ENCODE data around the gene TTC39B.

DNA sequence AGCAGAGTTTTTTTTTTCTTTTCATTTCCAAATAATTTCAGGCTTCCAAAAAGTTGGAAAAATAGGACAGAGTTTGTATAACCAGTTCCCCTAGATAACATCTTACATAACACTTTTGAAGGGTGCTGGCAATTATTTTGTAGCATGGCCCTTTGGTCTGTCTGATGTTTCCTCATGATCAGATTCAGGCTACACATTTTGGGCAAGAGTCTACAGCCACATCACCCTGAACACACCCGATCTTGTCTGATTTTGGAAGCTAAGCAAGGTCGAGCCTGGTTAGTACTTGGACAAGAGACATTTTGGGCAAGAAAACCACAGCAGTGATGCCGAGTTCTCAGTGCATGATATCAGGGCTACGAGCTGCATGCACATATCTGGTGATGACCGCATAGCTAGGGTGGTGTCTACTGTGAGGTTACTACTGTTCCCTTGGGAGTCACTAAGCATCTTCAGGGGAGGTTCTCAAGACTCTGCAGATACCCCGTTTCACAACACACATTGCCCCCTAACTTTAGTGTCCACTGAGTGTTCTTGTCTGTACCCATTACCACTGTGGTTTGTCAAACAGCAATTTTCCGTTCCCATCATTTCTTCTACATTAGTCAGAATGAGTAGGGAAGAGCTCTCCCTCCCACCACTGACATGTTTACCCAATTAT, 86.2 kb downstream of the TTC39B start:
- TF ChIP-seq, protein P1, sequence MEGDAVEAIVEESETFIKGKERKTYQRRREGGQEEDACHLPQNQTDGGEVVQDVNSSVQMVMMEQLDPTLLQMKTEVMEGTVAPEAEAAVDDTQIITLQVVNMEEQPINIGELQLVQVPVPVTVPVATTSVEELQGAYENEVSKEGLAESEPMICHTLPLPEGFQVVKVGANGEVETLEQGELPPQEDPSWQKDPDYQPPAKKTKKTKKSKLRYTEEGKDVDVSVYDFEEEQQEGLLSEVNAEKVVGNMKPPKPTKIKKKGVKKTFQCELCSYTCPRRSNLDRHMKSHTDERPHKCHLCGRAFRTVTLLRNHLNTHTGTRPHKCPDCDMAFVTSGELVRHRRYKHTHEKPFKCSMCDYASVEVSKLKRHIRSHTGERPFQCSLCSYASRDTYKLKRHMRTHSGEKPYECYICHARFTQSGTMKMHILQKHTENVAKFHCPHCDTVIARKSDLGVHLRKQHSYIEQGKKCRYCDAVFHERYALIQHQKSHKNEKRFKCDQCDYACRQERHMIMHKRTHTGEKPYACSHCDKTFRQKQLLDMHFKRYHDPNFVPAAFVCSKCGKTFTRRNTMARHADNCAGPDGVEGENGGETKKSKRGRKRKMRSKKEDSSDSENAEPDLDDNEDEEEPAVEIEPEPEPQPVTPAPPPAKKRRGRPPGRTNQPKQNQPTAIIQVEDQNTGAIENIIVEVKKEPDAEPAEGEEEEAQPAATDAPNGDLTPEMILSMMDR (IDR thresholded peaks at IDR 0.05): no peak
- TF ChIP-seq POLR2A (IDR thresholded peaks at IDR 0.05): no peak
